Activated CD4-positive, alpha-beta T cell treated with anti-CD3 and anti-CD28 coated beads for 36 hours (primary cell): ENCODE results near the gene DLGAP1. TPM values are rescaled to one million over a fixed set of nuclear protein-coding genes. Genes with fewer than 3 reads are reported as not detected.

ENCODE experiments used
- ATAC-seq: fragments of 200-7000 bp; cut with Tn5 transposase; one replicate; pipeline ENCODE4 v1.10.0; 2021; ENCODE audit warnings: mild to moderate bottlenecking, moderate library complexity
- CTCF ChIA-PET: fragments of 350-600 bp; sonication (Branson Sonifier 250); formaldehyde crosslinking; loops from one replicate; lab custom pipeline; 2021; ENCODE audit warnings: antibody characterized with exemption; lab: Charles Lee
- POLR2A ChIA-PET: fragments of 350-600 bp; sonication (Branson Sonifier 250); formaldehyde crosslinking; loops from one replicate; lab custom pipeline; 2021; ENCODE audit warnings: antibody characterized with exemption, inconsistent platforms; lab: Charles Lee
- DNase-seq: peaks from one replicate; pipeline ENCODE4 v3.0.0-alpha.2; 2020
- H3K27ac Mint-ChIP-seq: one replicate; pipeline ENCODE4 v1.8.0; 2021; ENCODE audit warnings: mixed read lengths
- H3K27me3 Mint-ChIP-seq: one replicate; pipeline ENCODE4 v1.8.0; 2021; ENCODE audit warnings: mixed read lengths
- H3K36me3 Mint-ChIP-seq: one replicate; pipeline ENCODE4 v1.8.0; 2021; ENCODE audit warnings: low read depth, mixed read lengths
- H3K4me1 Mint-ChIP-seq: one replicate; pipeline ENCODE4 v1.8.0; 2021; ENCODE audit warnings: mixed read lengths
- H3K4me3 Mint-ChIP-seq: one replicate; pipeline ENCODE4 v1.8.0; 2021; ENCODE audit warnings: mild to moderate bottlenecking, moderate library complexity, mixed read lengths
- H3K9me3 Mint-ChIP-seq: one replicate; pipeline ENCODE4 v1.8.0; 2021; ENCODE audit warnings: low read depth, mixed read lengths
- intact Hi-C, 2 experiments: fragments of 100-400 bp; cut with DNase I in 1 of 2; cut with micrococcal nuclease in 1 of 2; formaldehyde crosslinking; loops; one replicate each; pipeline versions ENCODE4 v1.14.2 to v1.15.1; 2022 to 2024; cut with DNase I, micrococcal nuclease
- total RNA-seq, 2 experiments: library from RNA; stranded (reverse); gene quantifications; one replicate each; pipeline ENCODE4 v1.2.3, GENCODE V29; 2021

Gene DLGAP1
- total RNA-seq, 2 experiments from 2014 or later, result 0.14 TPM; not detected in 1

DNA sequence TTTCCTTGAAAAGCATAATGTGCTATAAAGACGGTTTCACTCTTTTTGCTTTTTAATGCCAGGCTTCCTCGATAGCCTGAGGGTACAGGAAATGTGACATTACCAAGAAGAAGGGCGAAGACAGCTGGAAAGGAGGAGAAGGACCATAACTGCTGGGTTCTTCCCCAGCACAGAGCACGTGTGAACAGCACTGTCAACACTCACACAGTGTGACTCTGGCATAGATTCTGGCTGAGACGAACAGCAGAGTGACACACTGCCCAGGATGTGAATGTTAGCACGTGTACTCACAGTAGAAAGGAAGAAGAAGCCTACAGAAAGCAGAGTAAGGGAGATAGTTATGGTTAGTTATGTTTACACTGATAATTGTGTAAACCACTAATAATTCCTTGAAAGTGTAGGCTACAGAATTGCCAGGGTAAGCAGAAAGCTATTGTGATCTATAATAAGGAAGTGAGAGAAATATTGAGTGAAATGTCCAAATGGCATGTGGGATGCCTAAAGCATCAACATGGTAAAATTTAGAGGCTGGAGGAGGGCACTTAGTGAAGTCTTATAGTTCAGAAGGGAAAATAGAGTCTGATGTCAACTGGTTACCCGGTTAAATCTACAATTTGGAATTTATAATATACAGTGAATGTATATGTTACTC is 198.2 kb downstream of the DLGAP1 start:
- ChIA-PET CTCF (no interaction called here), POLR2A (no interaction called here)
- Mint-ChIP-seq H3K9me3 (no peaks in the 10 kb centered on the region), H3K27ac (no peak overlapping the region), H3K4me3 (no peak overlapping the region), H3K27me3 (no peaks in the 10 kb centered on the region), H3K4me1 (no peaks in the 10 kb centered on the region), H3K36me3 (no peaks in the 10 kb centered on the region)
- ATAC-seq (no peak), DNase-seq (no peak)
- intact Hi-C loops, result no loop called here

DNA sequence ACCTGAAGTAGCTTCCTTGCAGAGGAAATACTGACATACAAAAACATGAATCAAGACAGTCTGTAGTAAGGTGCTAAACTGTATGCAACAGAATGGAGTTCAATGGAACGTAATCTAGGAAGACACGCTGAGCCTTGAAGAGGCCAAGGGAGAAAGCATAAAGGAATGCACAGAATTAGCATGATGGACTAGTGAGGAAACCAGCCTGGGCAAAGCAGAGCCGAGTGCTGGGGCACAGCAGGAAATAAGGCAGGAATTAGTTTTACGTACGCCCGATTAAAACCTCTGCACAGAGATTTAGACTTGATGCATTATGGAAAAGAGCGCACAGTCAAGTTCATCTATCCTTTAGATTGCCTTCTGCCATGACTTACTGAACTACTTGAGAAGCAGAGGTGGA is 200.3 kb downstream of the DLGAP1 start:
- CTCF ChIA-PET, result no interaction called here
- POLR2A ChIA-PET, result no interaction called here
- Mint-ChIP-seq H3K4me1 (no peaks in the 10 kb centered on the region), H3K27me3 (no peaks in the 10 kb centered on the region), H3K4me3 (no peak overlapping the region), H3K9me3 (no peaks in the 10 kb centered on the region), H3K27ac (no peak overlapping the region), H3K36me3 (no peaks in the 10 kb centered on the region)
- intact Hi-C loops, result no loop called here
- DNase-seq (no peak), ATAC-seq (no peak)

GRCh38 chr18:4252829-4253228 is 202.3 kb downstream of the DLGAP1 start:
- no peaks in the 10 kb centered on the region for H3K36me3 Mint-ChIP-seq
- no peak overlapping the region for H3K4me3 Mint-ChIP-seq
- intact Hi-C loops, result no loop called here
- ChIA-PET CTCF (no interaction called here), POLR2A (no interaction called here)
- no peaks in the 10 kb centered on the region for H3K4me1 Mint-ChIP-seq
- no peak for DNase-seq
- no peaks in the 10 kb centered on the region for H3K9me3 Mint-ChIP-seq
- ATAC-seq, result no peak
- H3K27ac Mint-ChIP-seq, result no peak overlapping the region
- no peaks in the 10 kb centered on the region for H3K27me3 Mint-ChIP-seq

- Mint-ChIP-seq H3K4me1 (no peaks in the 10 kb centered on the region), H3K27ac (no peak overlapping the region), H3K9me3 (no peaks in the 10 kb centered on the region), H3K4me3 (no peak overlapping the region), H3K36me3 (no peaks in the 10 kb centered on the region), H3K27me3 (no peaks in the 10 kb centered on the region)
- intact Hi-C loops, result no loop called here
- ChIA-PET CTCF (no interaction called here), POLR2A (no interaction called here)
- ATAC-seq, result no peak
- DNase-seq, result no peak
Measured at GRCh38 chr18:4251873-4252272, 203.2 kb downstream of the DLGAP1 start.

DNA sequence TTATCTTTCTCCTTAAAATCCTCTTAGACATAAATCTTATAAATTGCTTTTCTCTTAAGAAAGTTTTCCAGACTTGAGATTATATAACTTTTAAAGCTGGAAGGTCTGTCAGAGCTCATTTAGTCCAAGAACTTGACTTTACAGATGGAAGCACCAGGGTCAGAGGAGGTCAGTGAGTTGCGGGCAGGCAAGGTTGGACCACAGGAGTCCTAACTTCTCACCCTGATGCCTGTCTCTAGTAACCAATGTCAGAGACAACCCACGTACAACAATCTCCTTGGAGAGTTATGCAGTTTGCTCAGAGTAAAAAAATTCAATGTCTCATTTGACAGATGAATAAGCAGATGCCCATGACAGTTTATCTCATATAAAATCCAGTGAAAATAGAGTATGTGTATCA is 203.9 kb downstream of the DLGAP1 start:
- H3K27me3 Mint-ChIP-seq, result no peaks in the 10 kb centered on the region
- CTCF ChIA-PET, result no interaction called here
- intact Hi-C loops, result no loop called here
- H3K4me3 Mint-ChIP-seq, result no peak overlapping the region
- POLR2A ChIA-PET, result interaction anchor here (0.7 kb wide), 1 partner anchor 91 kb away, joined by 3 read pairs; no protein-coding TSS in a partner anchor
- ATAC-seq (no peak), DNase-seq (no peak)
- H3K9me3 Mint-ChIP-seq, result no peaks in the 10 kb centered on the region
- H3K27ac Mint-ChIP-seq, result no peak overlapping the region
- H3K4me1 Mint-ChIP-seq, result no peaks in the 10 kb centered on the region
- H3K36me3 Mint-ChIP-seq, result no peaks in the 10 kb centered on the region

DNA sequence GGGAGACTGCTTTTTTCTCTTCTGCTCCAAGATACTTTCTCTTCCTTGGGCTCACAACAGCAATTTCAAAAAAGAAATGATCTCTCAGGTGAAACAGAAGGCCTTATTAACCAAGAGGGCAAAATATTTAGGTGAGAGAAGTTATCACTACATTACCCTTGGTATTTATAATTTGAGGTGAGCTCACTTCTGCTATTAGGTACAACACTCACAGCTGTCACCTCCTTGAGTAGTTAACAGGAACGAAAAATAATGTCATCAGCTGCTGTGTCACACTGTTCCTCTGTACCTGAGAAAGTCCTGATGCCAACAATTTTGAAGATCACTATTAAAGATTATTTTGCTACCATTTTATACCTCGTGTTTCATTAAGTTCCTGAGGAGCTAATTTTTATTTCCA is 205.0 kb downstream of the DLGAP1 start:
- ChIA-PET POLR2A (no interaction called here), CTCF (no interaction called here)
- Mint-ChIP-seq H3K4me3 (no peak overlapping the region), H3K4me1 (no peaks in the 10 kb centered on the region), H3K27ac (no peak overlapping the region), H3K9me3 (no peaks in the 10 kb centered on the region), H3K27me3 (no peaks in the 10 kb centered on the region), H3K36me3 (no peaks in the 10 kb centered on the region)
- intact Hi-C loops, result no loop called here
- DNase-seq, result no peak
- ATAC-seq, result no peak

DNA sequence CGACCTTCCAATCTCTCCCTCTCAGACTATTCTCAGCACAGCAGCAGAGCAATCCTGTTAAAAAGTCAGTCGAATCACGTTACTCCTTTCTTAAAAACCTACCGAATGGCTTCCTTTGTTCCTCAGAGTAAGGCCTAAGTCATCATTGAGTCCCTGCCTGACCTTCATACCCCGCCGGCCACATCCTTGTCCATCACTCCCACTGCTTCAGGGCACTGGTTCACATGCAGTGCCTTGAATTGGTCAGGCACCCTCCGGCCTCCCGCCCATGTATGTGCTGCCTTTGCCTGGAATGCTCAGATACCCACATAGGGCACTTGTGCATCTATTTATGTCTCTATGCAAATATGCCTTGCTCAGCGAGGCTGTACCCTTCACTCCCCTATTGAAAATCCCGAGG is 206.4 kb downstream of the DLGAP1 start:
- CTCF ChIA-PET, result no interaction called here
- ATAC-seq (no peak), DNase-seq (no peak)
- no peaks in the 10 kb centered on the region for H3K9me3 Mint-ChIP-seq
- no peak overlapping the region for H3K27ac Mint-ChIP-seq
- intact Hi-C loops, result no loop called here
- H3K4me1 Mint-ChIP-seq, result no peaks in the 10 kb centered on the region
- H3K36me3 Mint-ChIP-seq, result no peaks in the 10 kb centered on the region
- no peak overlapping the region for H3K4me3 Mint-ChIP-seq
- POLR2A ChIA-PET, result no interaction called here
- no peaks in the 10 kb centered on the region for H3K27me3 Mint-ChIP-seq

GRCh38 chr18:4246374-4246773 is 208.7 kb downstream of the DLGAP1 start:
- intact Hi-C loops, result no loop called here
- Mint-ChIP-seq H3K27me3 (no peaks in the 10 kb centered on the region), H3K36me3 (no peaks in the 10 kb centered on the region), H3K4me3 (no peak overlapping the region), H3K9me3 (no peaks in the 10 kb centered on the region), H3K27ac (no peak overlapping the region), H3K4me1 (no peaks in the 10 kb centered on the region)
- no peak for ATAC-seq
- ChIA-PET POLR2A (interaction anchor here (0.6 kb wide), 1 partner anchor 1050 kb away, joined by 4 read pairs; no protein-coding TSS in a partner anchor), CTCF (no interaction called here)
- DNase-seq, result no peak

DNA sequence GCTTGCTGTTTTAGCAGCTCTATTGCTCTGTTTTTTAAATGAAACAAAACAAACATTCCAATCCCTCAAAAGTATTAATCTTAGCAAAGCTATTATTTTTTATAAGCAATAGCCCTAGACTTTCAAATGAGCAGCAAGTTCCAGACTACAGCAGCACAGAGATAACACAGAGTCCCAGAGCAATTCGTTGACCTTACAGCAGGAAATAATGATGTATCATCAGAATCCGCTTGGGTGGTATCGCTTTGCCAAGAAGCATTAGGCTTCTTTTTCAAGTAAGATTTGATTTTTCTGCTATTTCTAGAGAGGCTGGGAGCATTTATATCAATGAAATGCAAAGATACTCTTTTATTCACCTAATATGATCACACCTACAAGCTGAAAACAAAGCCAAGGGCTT is 209.7 kb downstream of the DLGAP1 start:
- intact Hi-C loops, result no loop called here
- Mint-ChIP-seq H3K36me3 (no peaks in the 10 kb centered on the region), H3K27me3 (no peaks in the 10 kb centered on the region), H3K4me3 (no peak overlapping the region), H3K4me1 (no peaks in the 10 kb centered on the region), H3K9me3 (no peaks in the 10 kb centered on the region), H3K27ac (no peak overlapping the region)
- CTCF ChIA-PET, result interaction anchor here (0.6 to 1.0 kb wide), 2 partner anchors 16 to 25 kb away, joined by 3 to 4 read pairs; no protein-coding TSS in a partner anchor
- POLR2A ChIA-PET, result no interaction called here
- ATAC-seq (no peak), DNase-seq (no peak)

GRCh38 chr18:4242431-4243161 is 212.5 kb downstream of the DLGAP1 start:
- ATAC-seq, result no peak
- ChIA-PET POLR2A (no interaction called here), CTCF (no interaction called here)
- Mint-ChIP-seq H3K9me3 (no peaks in the 10 kb centered on the region), H3K4me3 (no peak overlapping the region), H3K36me3 (no peaks in the 10 kb centered on the region), H3K27me3 (no peaks in the 10 kb centered on the region), H3K27ac (no peak overlapping the region), H3K4me1 (no peaks in the 10 kb centered on the region)
- DNase-seq, result no peak
- intact Hi-C loops, result no loop called here

GRCh38 chr18:4241090-4241617 is 214.0 kb downstream of the DLGAP1 start:
- no peaks in the 10 kb centered on the region for H3K36me3 Mint-ChIP-seq

GRCh38 chr18:4238966-4239365 is 216.1 kb downstream of the DLGAP1 start:
- POLR2A ChIA-PET, result no interaction called here
- Mint-ChIP-seq H3K27ac (no peak overlapping the region), H3K27me3 (no peaks in the 10 kb centered on the region), H3K9me3 (no peaks in the 10 kb centered on the region), H3K4me3 (no peak overlapping the region), H3K4me1 (no peaks in the 10 kb centered on the region), H3K36me3 (no peaks in the 10 kb centered on the region)
- no peak for ATAC-seq
- DNase-seq, result no peak
- CTCF ChIA-PET, result no interaction called here
- intact Hi-C loops, result no loop called here

More at GRCh38 chr18:4241090-4241617, 214.0 kb downstream of the DLGAP1 start:
- Mint-ChIP-seq H3K9me3 (no peaks in the 10 kb centered on the region), H3K27ac (no peak overlapping the region), H3K4me3 (no peak overlapping the region), H3K27me3 (no peaks in the 10 kb centered on the region), H3K4me1 (no peaks in the 10 kb centered on the region)
- ChIA-PET POLR2A (no interaction called here), CTCF (no interaction called here)
- no peak for DNase-seq
- intact Hi-C loops, result no loop called here
- ATAC-seq, result no peak
